Activated T-helper 1 cell treated with anti-CD3 and anti-CD28 coated beads, Interleukin-12 subunit alpha, Interleukin-12 subunit beta, Interleukin-2, Interleukin-4 antibody, amounts not matched to agents 30 ng/mL and 10 ng/mL and 1 ng/mL, durations not matched to agents 14 hours and 24 hours and 36 hours (primary cell): Measurements from ENCODE around the gene YES1. TPM values are rescaled to one million over a fixed set of nuclear protein-coding genes. Genes with fewer than 3 reads are reported as not detected.
"Not testable (repeated sequence)": the region's sequence is repeated elsewhere in the genome, so short reads cannot be mapped to it uniquely, and the experiment has no call there.

Source experiments
- DNase-seq: peaks from one replicate; pipeline ENCODE4 v3.0.0; 2021; ENCODE audit warnings: low spot score
- H3K27ac Mint-ChIP-seq: one replicate; pipeline ENCODE4 v1.8.0; 2021; ENCODE audit warnings: mild to moderate bottlenecking, mixed read lengths
- H3K27me3 Mint-ChIP-seq: one replicate; pipeline ENCODE4 v1.8.0; 2022; ENCODE audit warnings: mild to moderate bottlenecking, moderate library complexity, mixed read lengths; ENCODE audit not compliant: insufficient read depth
- H3K36me3 Mint-ChIP-seq: one replicate; pipeline ENCODE4 v1.8.0; 2021; ENCODE audit warnings: low read depth, mixed read lengths
- H3K4me1 Mint-ChIP-seq: one replicate; pipeline ENCODE4 v1.8.0; 2021; ENCODE audit warnings: low read depth, mixed read lengths
- H3K4me3 Mint-ChIP-seq: one replicate; pipeline ENCODE4 v1.8.0; 2021; ENCODE audit warnings: mild to moderate bottlenecking, moderate library complexity, mixed read lengths
- H3K9me3 Mint-ChIP-seq: one replicate; pipeline ENCODE4 v1.8.0; 2021; ENCODE audit warnings: mixed read lengths
- intact Hi-C: fragments of 100-400 bp; cut with micrococcal nuclease; formaldehyde crosslinking; loops from one replicate; pipeline ENCODE4 v1.15.1; 2024
- total RNA-seq: library from RNA; stranded (reverse); gene quantifications from 2 replicates; pipeline ENCODE4 v1.2.3, GENCODE V29; 2022

Gene YES1
- total RNA-seq, 1 donor from 2014 or later = 18.5 TPM

GRCh38 chr18:730120-730519 is 81.9 kb downstream of the YES1 start:
- not testable (repeated sequence) for H3K27me3 Mint-ChIP-seq, H3K27ac Mint-ChIP-seq, H3K4me3 Mint-ChIP-seq, H3K9me3 Mint-ChIP-seq, H3K4me1 Mint-ChIP-seq, DNase-seq
- peaks cover 27% of the 10 kb centered on the region for H3K36me3 Mint-ChIP-seq
- intact Hi-C loops = loop anchor here (5.0 kb wide), 1 partner anchor 108 kb away; no protein-coding TSS in a partner anchor

GRCh38 chr18:725646-726045 is 86.4 kb downstream of the YES1 start:
- Mint-ChIP-seq H3K9me3 (no peaks in the 10 kb centered on the region), H3K27ac (no peak overlapping the region), H3K4me1 (peaks cover 2% of the 10 kb centered on the region), H3K4me3 (no peak overlapping the region), H3K27me3 (no peaks in the 10 kb centered on the region), H3K36me3 (peaks cover 27% of the 10 kb centered on the region)
- DNase-seq = no peak
- intact Hi-C loops = no loop called here

DNA sequence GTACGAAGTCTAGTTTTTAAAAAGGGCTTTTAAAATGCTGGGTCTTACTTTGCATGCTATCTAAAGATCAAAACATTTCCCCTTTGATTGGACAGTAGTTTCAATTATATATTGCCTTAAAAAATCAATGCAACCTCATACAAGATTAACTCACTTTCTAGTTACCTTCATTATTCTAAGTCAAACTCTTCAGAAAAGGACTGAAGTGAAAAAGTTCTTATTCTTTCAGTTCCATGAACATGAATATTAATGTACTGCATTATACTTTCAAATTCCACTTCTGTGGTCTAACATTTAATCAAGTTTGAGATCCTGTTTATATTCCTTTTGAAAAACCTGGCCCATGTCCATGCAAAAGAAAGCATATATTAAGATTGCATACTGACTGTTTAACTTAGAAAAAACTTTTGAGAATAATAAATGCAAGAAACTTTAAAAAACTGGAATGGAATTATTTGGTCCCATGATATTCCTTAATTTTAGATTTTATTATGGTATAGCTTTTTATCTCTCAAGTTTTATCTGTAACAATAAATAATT is 88.4 kb downstream of the YES1 start:
- Mint-ChIP-seq H3K27me3 (no peaks in the 10 kb centered on the region), H3K27ac (no peak overlapping the region), H3K9me3 (no peaks in the 10 kb centered on the region), H3K4me1 (no peaks in the 10 kb centered on the region), H3K36me3 (peaks cover 28% of the 10 kb centered on the region), H3K4me3 (no peak overlapping the region)
- intact Hi-C loops = no loop called here
- no peak for DNase-seq

DNA sequence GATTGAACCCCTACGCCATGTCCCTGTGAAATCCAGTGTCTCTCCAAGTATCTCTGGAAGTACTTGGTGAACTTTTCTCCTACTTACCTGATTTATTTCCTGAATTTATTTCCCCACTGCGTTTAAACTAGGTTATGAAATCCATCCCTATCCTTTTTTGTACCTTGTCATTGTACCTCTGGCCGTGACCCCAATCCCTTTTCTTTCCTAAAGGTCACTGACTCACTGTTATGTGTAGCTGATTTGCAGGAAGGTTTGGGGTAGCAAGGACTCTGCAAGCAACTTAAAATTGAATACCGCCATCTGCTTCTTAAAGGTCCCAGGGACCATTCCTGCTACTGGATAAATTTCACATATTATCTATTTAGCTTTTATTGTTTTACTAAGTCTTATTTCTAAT is 95.0 kb downstream of the YES1 start:
- Mint-ChIP-seq H3K4me3 (no peak overlapping the region), H3K36me3 (peaks cover 10% of the 10 kb centered on the region), H3K4me1 (peaks cover 9% of the 10 kb centered on the region), H3K27ac (peak overlapping the region; percentile 52), H3K27me3 (no peaks in the 10 kb centered on the region), H3K9me3 (no peaks in the 10 kb centered on the region)
- intact Hi-C loops = loop anchor here (10.0 kb wide), 1 partner anchor 1938 kb away; the partner anchor contains the start of gene SMCHD1
- DNase-seq = no peak

- Mint-ChIP-seq H3K9me3 (no peaks in the 10 kb centered on the region), H3K27me3 (no peaks in the 10 kb centered on the region), H3K4me3 (no peak overlapping the region), H3K27ac (no peak overlapping the region), H3K36me3 (peaks cover 13% of the 10 kb centered on the region), H3K4me1 (peaks cover 21% of the 10 kb centered on the region)
- intact Hi-C loops = loop anchor here (10.0 kb wide), 1 partner anchor 1939 kb away; the partner anchor contains the start of gene SMCHD1
- DNase-seq = no peak
Observed at GRCh38 chr18:715626-716025, 96.4 kb downstream of the YES1 start.

- Mint-ChIP-seq H3K27ac (no peak overlapping the region), H3K4me3 (peak overlapping the region; percentile 63), H3K36me3 (peaks cover 13% of the 10 kb centered on the region), H3K9me3 (no peaks in the 10 kb centered on the region), H3K27me3 (no peaks in the 10 kb centered on the region), H3K4me1 (peaks cover 41% of the 10 kb centered on the region)
- intact Hi-C loops = loop anchor here (2.0 to 10.0 kb wide), 3 partner anchors 41 to 1942 kb away; partner anchors contain the start of genes SMCHD1 and THOC1
- no peak for DNase-seq
Observed at GRCh38 chr18:713135-713490, 98.9 kb downstream of the YES1 start.

DNA sequence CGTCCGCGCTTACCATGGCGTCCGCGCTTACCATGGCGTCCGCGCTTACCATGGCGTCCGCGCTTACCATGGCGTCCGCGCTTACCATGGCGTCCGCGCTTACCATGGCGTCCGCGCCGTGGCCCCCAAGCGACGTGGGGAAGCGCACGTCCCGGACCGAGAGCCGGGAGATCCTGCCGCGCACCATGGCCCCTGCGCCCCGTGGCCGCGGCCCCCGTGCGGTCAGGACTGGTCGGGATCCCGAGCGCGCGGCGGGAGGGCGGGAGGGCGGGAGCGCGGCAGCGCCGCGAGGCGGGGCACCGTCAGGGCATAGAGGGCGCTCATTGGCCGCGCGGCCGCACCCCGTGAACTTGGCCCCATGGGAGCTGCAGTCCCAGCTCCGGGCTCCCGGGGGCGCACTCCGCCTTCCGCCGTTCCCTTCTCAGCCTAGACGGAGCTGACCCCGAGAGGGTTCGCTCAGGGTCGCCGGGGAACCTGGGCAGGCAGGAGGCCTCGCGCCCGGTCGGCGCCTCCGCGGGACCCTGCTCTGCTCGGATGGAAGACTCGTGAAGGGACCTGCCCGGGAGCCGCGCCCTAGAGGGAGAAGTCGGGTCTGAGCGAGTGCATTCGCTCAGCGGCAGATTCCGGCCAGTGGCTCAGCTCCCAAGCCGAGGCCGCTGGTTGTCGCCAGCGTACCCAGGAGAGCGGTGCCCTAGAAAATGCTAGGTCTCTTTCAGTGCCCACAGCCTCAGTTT is 99.5 kb downstream of the YES1 start, which contains the start of gene ENOSF1:
ENOSF1 (minus strand) TSS at position 230 of the 734 bp plus-strand sequence; CDS start at position 187, 43 bp downstream.
- intact Hi-C loops = loop anchor here (1.0 to 10.0 kb wide), 7 partner anchors 30 to 1942 kb away; partner anchors contain the start of genes SMCHD1 and THOC1
- Mint-ChIP-seq H3K4me3 (peak within 1 kb of the TSS; percentile 86), H3K27ac (peak within 1 kb of the TSS; percentile 89), H3K36me3 (peaks cover 13% of the 10 kb centered on the region), H3K27me3 (no peaks in the 10 kb centered on the region), H3K4me1 (peaks cover 41% of the 10 kb centered on the region), H3K9me3 (no peaks in the 10 kb centered on the region)
- peak; percentile 84 for DNase-seq

- peak; percentile 64 for DNase-seq
- peak overlapping the region; percentile 89 for H3K27ac Mint-ChIP-seq
- peaks cover 13% of the 10 kb centered on the region for H3K36me3 Mint-ChIP-seq
- H3K27me3 Mint-ChIP-seq = no peaks in the 10 kb centered on the region
- H3K4me3 Mint-ChIP-seq = peak overlapping the region; percentile 86
- intact Hi-C loops = loop anchor here (1.0 to 10.0 kb wide), 11 partner anchors 30 to 1943 kb away; partner anchors contain the start of genes SMCHD1 and THOC1
- no peaks in the 10 kb centered on the region for H3K9me3 Mint-ChIP-seq
- peaks cover 41% of the 10 kb centered on the region for H3K4me1 Mint-ChIP-seq
Observed at GRCh38 chr18:711657-712400, 100.2 kb downstream of the YES1 start.

DNA sequence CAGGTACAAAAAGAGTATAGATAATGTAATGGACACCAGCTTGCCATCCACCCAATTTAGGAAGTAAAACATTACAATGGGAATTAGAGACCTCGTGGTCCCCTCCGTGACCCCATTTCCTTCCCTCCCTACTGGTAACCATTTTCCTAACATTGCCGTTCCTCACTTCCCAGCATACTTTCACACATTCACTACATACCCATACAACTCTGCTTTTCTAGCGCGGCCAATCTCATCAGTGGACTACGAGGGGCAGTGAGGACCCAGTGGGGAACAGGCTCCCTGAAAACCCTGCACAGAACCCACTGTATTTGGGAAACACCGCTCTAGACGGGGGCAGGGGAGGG is 100.8 kb downstream of the YES1 start:
- DNase-seq = no peak
- peaks cover 40% of the 10 kb centered on the region for H3K4me1 Mint-ChIP-seq
- H3K27me3 Mint-ChIP-seq = no peaks in the 10 kb centered on the region
- H3K9me3 Mint-ChIP-seq = no peaks in the 10 kb centered on the region
- peak overlapping the region; percentile 89 for H3K27ac Mint-ChIP-seq
- H3K36me3 Mint-ChIP-seq = peaks cover 16% of the 10 kb centered on the region
- intact Hi-C loops = loop anchor here (1.0 to 10.0 kb wide), 6 partner anchors 39 to 1944 kb away; partner anchors contain the start of gene SMCHD1
- H3K4me3 Mint-ChIP-seq = peak overlapping the region; percentile 86

- peak overlapping the region; percentile 89 for H3K27ac Mint-ChIP-seq
- H3K36me3 Mint-ChIP-seq = peaks cover 20% of the 10 kb centered on the region
- intact Hi-C loops = loop anchor here (1.0 to 10.0 kb wide), 6 partner anchors 38 to 1944 kb away; partner anchors contain the start of gene SMCHD1
- peak overlapping the region; percentile 86 for H3K4me3 Mint-ChIP-seq
- H3K4me1 Mint-ChIP-seq = peaks cover 38% of the 10 kb centered on the region
- DNase-seq = no peak
- H3K27me3 Mint-ChIP-seq = no peaks in the 10 kb centered on the region
- H3K9me3 Mint-ChIP-seq = no peaks in the 10 kb centered on the region
Observed at GRCh38 chr18:710418-711300, 101.4 kb downstream of the YES1 start.

DNA sequence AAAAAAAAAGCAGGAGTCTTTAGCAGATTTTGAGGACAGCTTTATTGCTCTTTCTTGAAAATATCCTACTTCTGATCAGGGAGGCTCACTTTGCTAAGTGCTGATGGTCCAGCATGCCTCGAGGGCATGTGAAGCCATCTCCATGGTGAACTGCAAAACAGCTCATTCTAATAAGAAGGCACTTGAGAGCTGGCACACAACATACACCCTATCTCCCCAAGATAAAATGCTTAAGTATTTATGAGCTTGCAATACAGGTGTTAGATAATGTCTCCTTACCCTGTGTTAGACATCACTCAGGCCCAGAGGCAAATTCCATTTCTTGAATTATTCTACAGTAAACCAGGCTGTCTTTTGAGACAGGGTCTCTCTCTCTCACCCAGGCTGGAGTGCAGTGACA is 102.3 kb downstream of the YES1 start:
- peaks cover 28% of the 10 kb centered on the region for H3K36me3 Mint-ChIP-seq
- intact Hi-C loops = loop anchor here (2.0 to 10.0 kb wide), 3 partner anchors 37 to 1945 kb away; partner anchors contain the start of gene SMCHD1
- no peaks in the 10 kb centered on the region for H3K9me3 Mint-ChIP-seq
- H3K27ac Mint-ChIP-seq = no peak overlapping the region
- H3K4me1 Mint-ChIP-seq = peaks cover 38% of the 10 kb centered on the region
- no peak for DNase-seq
- H3K27me3 Mint-ChIP-seq = no peaks in the 10 kb centered on the region
- peak overlapping the region; percentile 31 for H3K4me3 Mint-ChIP-seq

DNA sequence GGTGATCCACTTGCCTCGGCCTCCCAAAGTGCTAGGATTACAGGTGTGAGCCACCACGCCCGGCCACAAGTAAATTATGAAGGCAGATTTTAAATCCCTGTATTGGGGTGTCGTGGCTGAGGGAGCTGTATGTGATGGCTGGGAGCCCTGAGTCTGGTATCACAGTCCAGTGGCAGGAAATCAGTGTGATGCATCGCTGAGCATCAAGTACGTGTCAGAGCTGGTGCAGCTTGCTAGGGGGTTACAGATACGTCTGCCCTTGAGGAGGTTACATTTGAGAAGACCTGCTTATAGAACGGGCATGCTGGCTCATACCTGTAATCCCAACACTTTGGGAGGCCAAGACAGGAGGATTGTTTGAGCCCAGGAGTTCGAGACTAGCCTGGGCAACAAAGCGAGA is 103.9 kb downstream of the YES1 start:
- no peaks in the 10 kb centered on the region for H3K9me3 Mint-ChIP-seq
- peak overlapping the region; percentile 15 for H3K27ac Mint-ChIP-seq
- DNase-seq = no peak
- intact Hi-C loops = no loop called here
- H3K36me3 Mint-ChIP-seq = peaks cover 37% of the 10 kb centered on the region
- no peaks in the 10 kb centered on the region for H3K27me3 Mint-ChIP-seq
- no peak overlapping the region for H3K4me3 Mint-ChIP-seq
- peaks cover 45% of the 10 kb centered on the region for H3K4me1 Mint-ChIP-seq
